PC-9 (cell line): ENCODE measurements around the gene PPP2R5E. TPM values are rescaled to one million over a fixed set of nuclear protein-coding genes. Genes with fewer than 3 reads are reported as not detected.

Source experiments
- BruUV-seq: library from RNA; stranded (reverse); fragments of 400-500 nt; replicated peaks from 2 replicates; lab custom pipeline; 2021; lab: Mats Ljungman, UMichigan
- CTCF ChIA-PET: fragments of 300-600 bp; sonication (Branson Sonifier 250); formaldehyde crosslinking; loops from one replicate; lab custom pipeline; 2022; ENCODE audit warnings: antibody characterized with exemption; lab: Charles Lee
- POLR2A ChIA-PET: fragments of 300-600 bp; sonication (Branson Sonifier 250); formaldehyde crosslinking; loops from one replicate; lab custom pipeline; 2022; ENCODE audit warnings: antibody characterized with exemption; ENCODE audit not compliant: unreplicated experiment; lab: Charles Lee
- DNase-seq, 2 experiments: peaks; one replicate each; pipeline versions ENCODE4 v3.0.0 to v3.0.0-alpha.2; 2015 to 2022; ENCODE audit warnings: mixed read lengths in 1 of 2
- H2AFZ ChIP-seq: fragments of 200-600 bp; sonication (generic); 2 replicates; pipeline ENCODE4 v1.8.1; 2017; ENCODE audit warnings: antibody characterized with exemption
- H3F3A ChIP-seq: fragments of 200-600 bp; sonication (generic); 2 replicates; pipeline ENCODE4 v1.8.1; 2017; ENCODE audit warnings: antibody characterized with exemption, mild to moderate bottlenecking, low read depth; ENCODE audit not compliant: insufficient read depth
- H3K27ac ChIP-seq: fragments of 200-600 bp; sonication (generic); 2 replicates; pipeline ENCODE4 v1.6.1; 2016; ENCODE audit warnings: mixed run types
- H3K27me3 ChIP-seq: fragments of 200-600 bp; sonication (generic); 2 replicates; pipeline ENCODE4 v1.6.1; 2016; ENCODE audit warnings: low read depth, mixed run types; ENCODE audit not compliant: insufficient read depth
- H3K36me3 ChIP-seq: fragments of 200-600 bp; sonication (generic); 2 replicates; pipeline ENCODE4 v1.6.1; 2016; ENCODE audit warnings: low read depth, mixed run types
- H3K4me1 ChIP-seq: fragments of 200-600 bp; sonication (generic); replicated peaks from 2 replicates; pipeline ENCODE4 v1.6.1; 2016; ENCODE audit warnings: mixed run types; ENCODE audit not compliant: insufficient read depth
- H3K4me2 ChIP-seq: fragments of 200-600 bp; sonication (generic); 2 replicates; pipeline ENCODE4 v1.6.1; 2017; ENCODE audit warnings: mixed run types
- H3K4me3 ChIP-seq: fragments of 200-600 bp; sonication (generic); 2 replicates; pipeline ENCODE4 v1.6.1; 2016; ENCODE audit warnings: mixed run types
- H3K79me2 ChIP-seq: fragments of 200-600 bp; sonication (generic); 2 replicates; pipeline ENCODE4 v1.6.1; 2017; ENCODE audit warnings: low read depth, mixed run types
- H3K9me2 ChIP-seq: fragments of 200-600 bp; sonication (generic); 2 replicates; pipeline ENCODE4 v1.8.1; 2017; ENCODE audit warnings: mild to moderate bottlenecking; ENCODE audit not compliant: insufficient read depth
- H3K9me3 ChIP-seq: fragments of 200-600 bp; sonication (generic); 2 replicates; pipeline ENCODE4 v1.8.1; 2016; ENCODE audit warnings: low read depth; ENCODE audit not compliant: insufficient read depth
- H4K20me1 ChIP-seq: fragments of 200-600 bp; sonication (generic); 2 replicates; pipeline ENCODE4 v1.8.1; 2017; ENCODE audit not compliant: insufficient read depth
- EZH2 ChIP-seq: fragments of 200-600 bp; sonication (generic); IDR thresholded peaks from 2 replicates; pipeline ENCODE4 v1.8.0; 2017; ENCODE audit warnings: antibody characterized with exemption, low read depth
- intact Hi-C: fragments of 100-400 bp; cut with micrococcal nuclease; formaldehyde crosslinking; loops from one replicate; pipeline ENCODE4 v1.10.0; 2022; ENCODE audit not compliant: unreplicated experiment
- total RNA-seq: library from RNA; stranded (reverse); gene quantifications from 2 replicates; pipeline ENCODE4 v1.2.3, GENCODE V29; 2021
- TF ChIP-seq, protein P1 (sequence below): fragments of 200-600 bp; sonication (generic); conservative IDR thresholded peaks from 2 replicates; pipeline ENCODE4 v1.6.1; 2017; ENCODE audit warnings: mixed run types, antibody characterized with exemption, mild to moderate bottlenecking, moderate library complexity

Gene PPP2R5E
- total RNA-seq, 1 experiment from 2014 or later, result 66.4 TPM

DNA sequence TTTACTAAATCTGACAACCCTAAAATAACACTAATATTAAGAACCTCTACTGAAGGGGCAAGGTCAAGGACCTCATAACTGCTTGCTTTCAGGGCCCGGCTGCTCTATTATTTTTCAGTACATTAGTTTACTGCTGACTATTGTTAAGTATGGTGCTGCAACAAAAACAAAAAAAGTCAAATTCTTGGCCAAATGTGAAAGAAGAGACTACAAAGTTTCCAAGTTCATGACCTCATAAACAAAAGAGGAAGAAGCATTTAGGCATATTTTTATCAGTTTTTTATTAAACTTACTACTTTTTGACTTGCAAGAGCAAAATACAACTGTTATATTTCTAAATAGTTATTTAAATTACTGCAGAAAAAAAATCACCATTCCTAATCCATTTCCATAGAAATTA, 114.7 kb downstream of the PPP2R5E start:
- Histone ChIP-seq H3K4me2 (no peak overlapping the region), H3K27ac (no peak overlapping the region), H4K20me1 (peaks cover 10% of the 10 kb centered on the region; the same call in 1 of the 2 replicates), H3K9me3 (no peaks in the 10 kb centered on the region), H3K4me1 (no peaks in the 10 kb centered on the region), H3K79me2 (peaks cover 34% of the 10 kb centered on the region), H2AFZ (no peak overlapping the region), H3K36me3 (no peaks in the 10 kb centered on the region), H3K9me2 (no peaks in the 10 kb centered on the region), H3K4me3 (no peak overlapping the region), H3K27me3 (no peaks in the 10 kb centered on the region), H3F3A (peaks cover 6% of the 10 kb centered on the region; the same call in 1 of the 2 replicates)
- TF ChIP-seq, protein P1, sequence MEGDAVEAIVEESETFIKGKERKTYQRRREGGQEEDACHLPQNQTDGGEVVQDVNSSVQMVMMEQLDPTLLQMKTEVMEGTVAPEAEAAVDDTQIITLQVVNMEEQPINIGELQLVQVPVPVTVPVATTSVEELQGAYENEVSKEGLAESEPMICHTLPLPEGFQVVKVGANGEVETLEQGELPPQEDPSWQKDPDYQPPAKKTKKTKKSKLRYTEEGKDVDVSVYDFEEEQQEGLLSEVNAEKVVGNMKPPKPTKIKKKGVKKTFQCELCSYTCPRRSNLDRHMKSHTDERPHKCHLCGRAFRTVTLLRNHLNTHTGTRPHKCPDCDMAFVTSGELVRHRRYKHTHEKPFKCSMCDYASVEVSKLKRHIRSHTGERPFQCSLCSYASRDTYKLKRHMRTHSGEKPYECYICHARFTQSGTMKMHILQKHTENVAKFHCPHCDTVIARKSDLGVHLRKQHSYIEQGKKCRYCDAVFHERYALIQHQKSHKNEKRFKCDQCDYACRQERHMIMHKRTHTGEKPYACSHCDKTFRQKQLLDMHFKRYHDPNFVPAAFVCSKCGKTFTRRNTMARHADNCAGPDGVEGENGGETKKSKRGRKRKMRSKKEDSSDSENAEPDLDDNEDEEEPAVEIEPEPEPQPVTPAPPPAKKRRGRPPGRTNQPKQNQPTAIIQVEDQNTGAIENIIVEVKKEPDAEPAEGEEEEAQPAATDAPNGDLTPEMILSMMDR, result no peak
- TF ChIP-seq EZH2, result no peak
- ChIA-PET POLR2A (no interaction called here), CTCF (no interaction called here)
- BruUV-seq, result no TSS peak
- no peak for DNase-seq
- intact Hi-C loops, result no loop called here

DNA sequence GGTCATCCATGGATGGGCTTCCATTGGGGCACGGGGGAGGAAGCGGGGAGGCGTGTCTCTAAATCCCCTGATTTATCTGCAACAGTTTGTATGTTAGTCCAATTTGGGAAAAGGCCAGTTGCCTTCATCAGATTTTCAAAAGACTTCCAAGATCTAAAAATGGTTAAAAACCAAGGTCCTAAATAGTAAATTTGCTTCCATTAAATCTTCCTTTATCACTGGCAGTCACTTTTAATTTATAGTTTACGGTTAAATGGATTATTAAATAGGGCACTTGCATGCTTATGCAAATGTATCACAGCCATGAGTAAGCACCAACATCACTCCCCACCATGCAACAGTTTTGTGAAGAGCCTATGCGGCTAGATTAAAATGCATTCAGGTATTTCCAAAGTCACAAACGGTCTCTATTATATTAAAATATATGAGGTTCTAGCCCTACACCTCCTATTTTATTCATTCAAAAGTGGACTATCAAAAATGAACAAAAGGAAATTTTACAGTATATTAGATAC, 116.3 kb downstream of the PPP2R5E start:
- H3K4me3 ChIP-seq, result no peak overlapping the region
- H3K9me3 ChIP-seq, result no peaks in the 10 kb centered on the region
- no peak overlapping the region for H2AFZ ChIP-seq
- TF ChIP-seq EZH2, result no peak
- TF ChIP-seq, protein P1, result no peak
- no TSS peak for BruUV-seq
- intact Hi-C loops, result no loop called here
- ChIA-PET CTCF (no interaction called here), POLR2A (interaction anchor here (0.5 to 0.6 kb wide), 2 partner anchors 18 to 216 kb away, joined by 4 to 5 read pairs; no protein-coding TSS in a partner anchor)
- DNase-seq, result no peak
- H4K20me1 ChIP-seq, result peaks cover 10% of the 10 kb centered on the region; the same call in 1 of the 2 replicates
- no peak overlapping the region for H3K27ac ChIP-seq
- H3K36me3 ChIP-seq, result no peaks in the 10 kb centered on the region
- no peaks in the 10 kb centered on the region; the same call in 1 of the 2 replicates for H3F3A ChIP-seq
- no peaks in the 10 kb centered on the region for H3K27me3 ChIP-seq
- peaks cover 27% of the 10 kb centered on the region for H3K79me2 ChIP-seq
- no peaks in the 10 kb centered on the region for H3K9me2 ChIP-seq
- no peak overlapping the region for H3K4me2 ChIP-seq
- no peaks in the 10 kb centered on the region for H3K4me1 ChIP-seq

DNA sequence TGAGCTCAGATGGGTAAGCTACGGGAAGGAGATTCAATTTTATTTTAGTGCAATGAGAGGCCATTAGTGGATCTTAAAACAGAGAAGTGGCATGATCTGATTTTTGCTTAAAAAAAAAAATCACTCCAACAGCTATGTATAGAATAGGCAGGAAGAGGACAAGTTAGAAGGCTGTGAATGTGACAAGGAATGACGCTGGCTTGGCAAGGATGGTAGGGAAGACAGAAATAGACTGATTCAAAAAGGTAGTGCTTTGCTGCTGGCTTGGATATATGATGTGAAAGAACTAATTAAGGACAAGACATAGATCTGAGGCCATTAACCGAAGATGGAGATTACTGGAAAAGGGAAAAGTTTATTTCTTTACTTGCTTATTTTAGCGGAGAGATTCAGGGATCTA, 119.3 kb downstream of the PPP2R5E start:
- H3K9me2 ChIP-seq, result no peaks in the 10 kb centered on the region
- H3K27ac ChIP-seq, result no peak overlapping the region
- H2AFZ ChIP-seq, result no peak overlapping the region
- H4K20me1 ChIP-seq, result peaks cover 5% of the 10 kb centered on the region; the same call in 1 of the 2 replicates
- CTCF ChIA-PET, result interaction anchor here (0.7 kb wide), 1 partner anchor 255 kb away, joined by 8 read pairs; no protein-coding TSS in a partner anchor
- no peak overlapping the region for H3K4me2 ChIP-seq
- peaks cover 17% of the 10 kb centered on the region for H3K79me2 ChIP-seq
- H3K4me1 ChIP-seq, result no peaks in the 10 kb centered on the region
- DNase-seq, result no peak
- no peaks in the 10 kb centered on the region for H3K27me3 ChIP-seq
- H3K4me3 ChIP-seq, result no peak overlapping the region
- 0 out of 2 replicates have a peak, but pooled peaks cover 4% of the 10 kb centered on the region for H3K36me3 ChIP-seq
- POLR2A ChIA-PET, result no interaction called here
- intact Hi-C loops, result loop anchor here (2.0 kb wide), 1 partner anchor 19 kb away; no protein-coding TSS in a partner anchor
- no peaks in the 10 kb centered on the region for H3K9me3 ChIP-seq
- BruUV-seq, result no TSS peak
- no peaks in the 10 kb centered on the region; the same call in 1 of the 2 replicates for H3F3A ChIP-seq
- TF ChIP-seq, protein P1, result no peak
- TF ChIP-seq EZH2, result no peak
